Measurements from ENCODE around the gene STK39. TPM values are rescaled to one million over a fixed set of nuclear protein-coding genes. Genes with fewer than 3 reads are reported as not detected.
A peak's percentile ranks its signal among the peaks of the same experiment; 100 is the strongest.

Gene STK39
- total RNA-seq, 2 experiments from 2014 or later: 33.4 to 34.8 TPM

- peaks cover 15% of the 10 kb centered on the region for H3K36me3 Mint-ChIP-seq (ENCODE audit: low read depth)
- no peak overlapping the region for H3K27ac Mint-ChIP-seq
- H3K27me3 Mint-ChIP-seq (ENCODE audit: low read depth): no peaks in the 10 kb centered on the region
- H3K4me1 Mint-ChIP-seq (ENCODE audit: low read depth): peaks cover 23% of the 10 kb centered on the region
- no peak overlapping the region for H3K4me3 Mint-ChIP-seq
- DNase-seq: no peak
- ChIA-PET CTCF (no interaction called here), POLR2A (no interaction called here)
- H3K9me3 Mint-ChIP-seq (ENCODE audit: insufficient read depth): no peaks in the 10 kb centered on the region
- ATAC-seq: no peak
Observed at GRCh38 chr2:168216351-168217005, 30.9 kb downstream of the STK39 start.

GRCh38 chr2:168215813-168216212, 31.6 kb downstream of the STK39 start:
- Mint-ChIP-seq H3K27me3 (ENCODE audit: low read depth) (no peaks in the 10 kb centered on the region), H3K4me3 (no peak overlapping the region), H3K27ac (no peak overlapping the region), H3K36me3 (ENCODE audit: low read depth) (peaks cover 14% of the 10 kb centered on the region), H3K9me3 (ENCODE audit: insufficient read depth) (no peaks in the 10 kb centered on the region), H3K4me1 (ENCODE audit: low read depth) (peaks cover 24% of the 10 kb centered on the region)
- ChIA-PET CTCF (no interaction called here), POLR2A (no interaction called here)
- no peak for ATAC-seq
- DNase-seq: no peak

GRCh38 chr2:168212866-168213265, 34.5 kb downstream of the STK39 start:
- DNase-seq (no peak), ATAC-seq (no peak)
- Mint-ChIP-seq H3K27me3 (ENCODE audit: low read depth) (no peaks in the 10 kb centered on the region), H3K9me3 (ENCODE audit: insufficient read depth) (no peaks in the 10 kb centered on the region), H3K27ac (no peak overlapping the region), H3K4me3 (no peak overlapping the region), H3K4me1 (ENCODE audit: low read depth) (peaks cover 39% of the 10 kb centered on the region), H3K36me3 (ENCODE audit: low read depth) (peaks cover 21% of the 10 kb centered on the region)
- POLR2A ChIA-PET: no interaction called here
- CTCF ChIA-PET: no interaction called here

GRCh38 chr2:168212167-168212566, 35.2 kb downstream of the STK39 start:
- Mint-ChIP-seq H3K4me1 (ENCODE audit: low read depth) (peaks cover 41% of the 10 kb centered on the region), H3K4me3 (no peak overlapping the region), H3K36me3 (ENCODE audit: low read depth) (peaks cover 21% of the 10 kb centered on the region), H3K9me3 (ENCODE audit: insufficient read depth) (no peaks in the 10 kb centered on the region), H3K27ac (peak overlapping the region; percentile 56), H3K27me3 (ENCODE audit: low read depth) (no peaks in the 10 kb centered on the region)
- DNase-seq (no peak), ATAC-seq (peak; percentile 25)
- ChIA-PET POLR2A (interaction anchor here (2.5 kb wide), 1 partner anchor 17 kb away, joined by 10 read pairs; no protein-coding TSS in a partner anchor), CTCF (interaction anchor here (1.0 to 1.1 kb wide), 2 partner anchors 17 to 32 kb away, joined by 4 to 5 read pairs; no protein-coding TSS in a partner anchor)

- Mint-ChIP-seq H3K27me3 (ENCODE audit: low read depth) (no peaks in the 10 kb centered on the region), H3K36me3 (ENCODE audit: low read depth) (peaks cover 20% of the 10 kb centered on the region), H3K4me1 (ENCODE audit: low read depth) (peaks cover 41% of the 10 kb centered on the region), H3K9me3 (ENCODE audit: insufficient read depth) (no peaks in the 10 kb centered on the region), H3K4me3 (no peak overlapping the region), H3K27ac (no peak overlapping the region)
- ATAC-seq (peak; percentile 42), DNase-seq (no peak)
- ChIA-PET CTCF (interaction anchor here (1.0 to 1.1 kb wide), 2 partner anchors 17 to 32 kb away, joined by 4 to 5 read pairs; no protein-coding TSS in a partner anchor), POLR2A (interaction anchor here (2.5 kb wide), 1 partner anchor 17 kb away, joined by 10 read pairs; no protein-coding TSS in a partner anchor)
Observed at GRCh38 chr2:168211664-168212163, 35.7 kb downstream of the STK39 start.

GRCh38 chr2:168210895-168211570, 36.4 kb downstream of the STK39 start:
- DNase-seq (no peak), ATAC-seq (peak; percentile 63)
- CTCF ChIA-PET: no interaction called here
- Mint-ChIP-seq H3K27me3 (ENCODE audit: low read depth) (no peaks in the 10 kb centered on the region), H3K4me3 (peak overlapping the region; percentile 6), H3K9me3 (ENCODE audit: insufficient read depth) (no peaks in the 10 kb centered on the region), H3K27ac (peak overlapping the region; percentile 10), H3K36me3 (ENCODE audit: low read depth) (peaks cover 25% of the 10 kb centered on the region), H3K4me1 (ENCODE audit: low read depth) (peaks cover 41% of the 10 kb centered on the region)
- POLR2A ChIA-PET: interaction anchor here (2.5 kb wide), 1 partner anchor 16 kb away, joined by 10 read pairs; no protein-coding TSS in a partner anchor

- DNase-seq: no peak
- no peak for ATAC-seq
- Mint-ChIP-seq H3K36me3 (ENCODE audit: low read depth) (peaks cover 26% of the 10 kb centered on the region), H3K27me3 (ENCODE audit: low read depth) (no peaks in the 10 kb centered on the region), H3K4me3 (no peak overlapping the region), H3K9me3 (ENCODE audit: insufficient read depth) (no peaks in the 10 kb centered on the region), H3K27ac (peak overlapping the region; percentile 43), H3K4me1 (ENCODE audit: low read depth) (peaks cover 38% of the 10 kb centered on the region)
- ChIA-PET POLR2A (interaction anchor here (2.5 kb wide), 1 partner anchor 15 kb away, joined by 10 read pairs; no protein-coding TSS in a partner anchor), CTCF (no interaction called here)
Observed at GRCh38 chr2:168210216-168210894, 37.0 kb downstream of the STK39 start.

GRCh38 chr2:168208652-168209051, 38.7 kb downstream of the STK39 start:
- Mint-ChIP-seq H3K27ac (no peak overlapping the region), H3K4me3 (no peak overlapping the region), H3K27me3 (ENCODE audit: low read depth) (no peaks in the 10 kb centered on the region), H3K4me1 (ENCODE audit: low read depth) (peaks cover 38% of the 10 kb centered on the region), H3K36me3 (ENCODE audit: low read depth) (peaks cover 26% of the 10 kb centered on the region), H3K9me3 (ENCODE audit: insufficient read depth) (no peaks in the 10 kb centered on the region)
- ATAC-seq (no peak), DNase-seq (no peak)
- ChIA-PET POLR2A (no interaction called here), CTCF (no interaction called here)

GRCh38 chr2:168207851-168208250, 39.5 kb downstream of the STK39 start:
- ChIA-PET CTCF (interaction anchor here (1.4 kb wide), 1 partner anchor 10 kb away, joined by 4 read pairs; no protein-coding TSS in a partner anchor), POLR2A (no interaction called here)

GRCh38 chr2:168203762-168204693, 43.4 kb downstream of the STK39 start:
- peaks cover 22% of the 10 kb centered on the region for H3K4me1 Mint-ChIP-seq (ENCODE audit: low read depth)
- ChIA-PET CTCF (no interaction called here), POLR2A (no interaction called here)
- H3K9me3 Mint-ChIP-seq (ENCODE audit: insufficient read depth): no peaks in the 10 kb centered on the region
- no peaks in the 10 kb centered on the region for H3K27me3 Mint-ChIP-seq (ENCODE audit: low read depth)
- no peak overlapping the region for H3K27ac Mint-ChIP-seq
- H3K36me3 Mint-ChIP-seq (ENCODE audit: low read depth): peaks cover 21% of the 10 kb centered on the region
- H3K4me3 Mint-ChIP-seq: no peak overlapping the region
- DNase-seq (no peak), ATAC-seq (no peak)

More at GRCh38 chr2:168207851-168208250, 39.5 kb downstream of the STK39 start:
- no peaks in the 10 kb centered on the region for H3K27me3 Mint-ChIP-seq (ENCODE audit: low read depth)
- no peak overlapping the region for H3K4me3 Mint-ChIP-seq
- H3K4me1 Mint-ChIP-seq (ENCODE audit: low read depth): peaks cover 36% of the 10 kb centered on the region
- no peak for DNase-seq
- no peak for ATAC-seq
- peaks cover 26% of the 10 kb centered on the region for H3K36me3 Mint-ChIP-seq (ENCODE audit: low read depth)
- H3K27ac Mint-ChIP-seq: no peak overlapping the region
- H3K9me3 Mint-ChIP-seq (ENCODE audit: insufficient read depth): no peaks in the 10 kb centered on the region

GRCh38 chr2:168201584-168202116, 45.7 kb downstream of the STK39 start:
- H3K36me3 Mint-ChIP-seq (ENCODE audit: low read depth): peaks cover 17% of the 10 kb centered on the region
- no peaks in the 10 kb centered on the region for H3K9me3 Mint-ChIP-seq (ENCODE audit: insufficient read depth)
- ChIA-PET POLR2A (no interaction called here), CTCF (interaction anchor here (0.8 to 1.7 kb wide), 2 partner anchors 43 to 64 kb away, joined by 3 to 5 read pairs; no protein-coding TSS in a partner anchor)
- no peak overlapping the region for H3K4me3 Mint-ChIP-seq
- no peak for ATAC-seq
- no peak for DNase-seq
- peaks cover 20% of the 10 kb centered on the region for H3K4me1 Mint-ChIP-seq (ENCODE audit: low read depth)
- no peak overlapping the region for H3K27ac Mint-ChIP-seq
- no peaks in the 10 kb centered on the region for H3K27me3 Mint-ChIP-seq (ENCODE audit: low read depth)
